Skin of body (tissue), 2 donors: ENCODE data around the gene MPPED1. TPM values are rescaled to one million over a fixed set of nuclear protein-coding genes. Genes with fewer than 3 reads are reported as not detected.

Experiments used
- DNase-seq: peaks from one replicate; lab custom pipeline; 2025; lab: John Stamatoyannopoulos, UW
- total RNA-seq: library from RNA; depleted of rRNA; stranded (reverse); fragments of >200 nt; gene quantifications from one replicate; pipeline ENCODE4 v1.2.3, GENCODE V29; 2014

Gene MPPED1
- total RNA-seq, 1 donor from 2014 or later: 5.3 TPM

DNA sequence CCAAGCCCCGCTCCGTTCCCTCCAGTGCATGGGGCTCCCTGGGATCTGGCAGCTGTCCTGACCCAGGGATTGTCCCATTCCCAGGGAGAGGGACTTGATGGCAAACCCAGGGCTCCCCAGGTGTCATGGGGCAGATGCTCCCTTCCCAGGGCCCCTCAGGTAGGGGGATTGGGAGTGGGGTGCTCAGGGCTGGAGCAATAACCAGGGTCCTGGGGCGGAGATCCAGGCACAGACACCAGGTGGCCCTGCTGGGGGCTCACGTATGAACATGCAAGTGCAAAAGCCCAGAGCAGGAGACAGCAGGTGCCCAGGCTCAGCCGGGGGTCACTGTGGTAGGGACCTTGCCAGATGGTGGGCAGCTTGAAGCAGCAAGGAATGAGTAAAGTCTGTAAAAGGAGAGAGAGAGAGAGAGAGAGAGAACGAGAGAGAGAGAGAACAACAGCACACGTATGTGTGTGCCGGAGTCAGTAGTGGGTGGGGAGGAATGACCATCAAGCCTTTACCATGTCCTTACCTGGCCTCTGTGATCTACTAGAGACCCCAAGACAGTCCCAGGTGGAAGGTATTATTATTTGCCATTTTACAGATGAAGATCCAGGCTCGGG, 19.3 kb upstream of the MPPED1 start:
- no peak for DNase-seq

DNA sequence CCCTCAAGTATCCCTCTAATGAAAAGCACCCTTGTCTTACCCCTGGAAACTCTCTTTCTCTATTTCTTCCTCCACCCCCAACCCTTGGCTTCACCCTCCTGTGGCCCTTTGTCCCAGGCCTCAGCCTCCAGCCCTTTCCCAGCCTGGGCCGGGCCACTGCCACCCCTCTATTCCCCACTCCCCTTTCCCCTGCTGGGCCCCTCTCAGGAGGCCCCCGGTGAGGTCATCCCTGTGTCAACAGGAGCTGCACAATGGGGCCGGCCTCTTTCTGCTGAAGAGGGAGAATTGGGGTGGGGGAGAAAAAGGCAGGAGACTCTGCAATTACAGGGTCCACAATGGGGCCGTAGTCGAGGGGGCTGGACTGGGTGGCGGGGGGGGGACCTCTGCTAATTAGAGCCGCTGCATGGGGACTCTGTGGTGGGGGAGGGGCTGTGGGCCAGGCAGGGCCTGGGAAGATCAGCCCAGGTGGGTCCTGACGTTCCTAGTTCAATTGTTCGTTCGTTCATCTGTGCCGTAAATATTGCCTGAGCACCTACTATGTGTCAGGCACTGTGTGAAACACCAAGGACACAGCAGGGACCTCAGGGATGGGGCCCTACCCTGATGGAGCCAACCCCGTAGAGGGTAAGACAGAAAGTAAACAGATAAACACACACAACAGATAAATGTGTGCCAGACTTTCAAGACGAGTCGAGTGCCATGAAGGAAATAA, 18.5 kb upstream of the MPPED1 start:
- DNase-seq: no peak

DNA sequence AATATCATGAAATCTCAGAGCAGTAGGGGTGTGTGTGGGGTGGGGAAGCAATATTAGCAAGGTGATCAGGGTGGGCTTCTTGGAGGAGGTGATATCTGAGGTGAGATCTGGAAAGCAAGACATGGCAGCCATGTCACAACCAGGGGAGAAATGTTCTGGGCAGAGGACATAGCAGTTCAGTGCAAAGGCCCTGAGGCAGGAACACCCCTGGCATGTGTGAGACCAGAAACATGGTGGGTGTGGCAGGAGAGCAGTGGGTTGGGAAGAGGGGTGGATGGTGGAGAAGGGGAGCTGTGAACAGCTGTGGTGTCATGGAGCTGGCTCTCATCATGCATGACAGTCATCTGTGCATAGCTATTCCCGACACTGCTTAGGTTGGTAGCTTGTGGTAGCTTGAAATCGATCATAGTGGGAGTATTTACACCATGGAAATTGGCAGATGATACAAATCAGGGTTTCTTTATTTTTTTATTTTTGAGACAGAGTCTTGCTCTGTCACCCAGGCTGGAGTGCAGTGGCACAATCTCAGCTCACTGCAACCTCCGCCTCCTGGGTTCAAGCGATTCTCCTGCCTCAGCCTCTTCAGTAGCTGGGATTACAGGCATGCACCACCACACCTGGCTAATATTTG, 17.9 kb upstream of the MPPED1 start:
- no peak for DNase-seq

DNA sequence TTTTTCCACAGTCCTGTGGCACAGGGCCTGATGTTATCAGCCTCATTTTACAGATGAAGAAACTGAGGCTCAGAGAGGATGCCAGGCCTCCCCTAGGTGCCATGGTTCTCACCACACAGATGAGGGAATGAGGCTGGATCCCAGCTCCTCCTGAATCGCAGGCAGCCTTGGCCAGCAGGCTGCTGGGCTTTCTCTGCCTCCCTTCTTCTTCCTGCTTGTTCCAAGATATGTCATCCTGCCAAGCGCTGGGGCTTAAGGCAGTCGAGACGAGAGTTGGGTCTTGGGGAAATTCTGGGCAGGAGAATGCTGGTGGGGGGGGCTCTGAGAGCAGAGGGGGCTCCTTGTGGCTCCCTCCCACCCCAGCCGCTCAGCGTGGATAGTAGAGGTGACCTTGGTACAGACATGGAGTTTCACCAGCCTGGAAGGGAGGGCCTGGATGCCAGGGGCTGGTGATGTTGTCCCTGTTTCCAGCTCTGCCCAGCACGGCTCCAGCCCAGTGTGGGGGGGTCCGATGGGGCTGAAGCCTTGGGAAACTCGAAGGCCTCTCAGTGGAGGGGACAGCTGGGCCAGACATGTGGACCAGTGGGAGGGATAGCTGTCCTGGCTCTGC, 16.6 kb upstream of the MPPED1 start:
- DNase-seq: no peak

DNA sequence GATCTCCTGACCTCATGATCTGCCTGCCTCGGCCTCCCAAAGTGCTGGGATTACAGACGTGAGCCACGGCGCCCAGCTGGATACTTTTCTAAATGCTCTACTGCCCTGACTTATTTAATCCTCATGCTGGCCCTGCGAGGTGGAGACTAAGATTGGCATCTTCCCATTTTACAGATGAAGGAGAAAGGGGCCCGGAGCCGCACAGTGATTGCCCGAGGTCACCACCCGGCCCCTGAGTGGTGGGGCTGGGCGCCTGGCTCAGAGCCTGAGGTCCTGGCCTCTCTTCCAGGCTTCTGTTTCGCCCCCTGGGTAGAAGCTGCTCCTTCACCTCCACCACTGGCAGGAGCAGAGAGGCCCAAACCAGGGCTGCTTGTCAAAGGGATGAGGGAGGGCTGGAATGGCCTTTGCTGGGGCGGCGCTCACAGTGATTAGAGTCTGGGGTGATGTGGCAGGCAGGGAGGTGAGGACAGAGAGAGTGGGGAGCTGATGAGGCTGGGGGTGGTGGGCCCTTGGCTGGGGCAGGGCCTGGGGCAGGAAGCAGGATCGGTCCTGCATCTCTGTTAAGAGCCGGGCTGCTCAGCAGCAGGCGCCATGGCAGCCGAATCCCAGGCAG, 15.4 kb upstream of the MPPED1 start:
- DNase-seq: no peak

DNA sequence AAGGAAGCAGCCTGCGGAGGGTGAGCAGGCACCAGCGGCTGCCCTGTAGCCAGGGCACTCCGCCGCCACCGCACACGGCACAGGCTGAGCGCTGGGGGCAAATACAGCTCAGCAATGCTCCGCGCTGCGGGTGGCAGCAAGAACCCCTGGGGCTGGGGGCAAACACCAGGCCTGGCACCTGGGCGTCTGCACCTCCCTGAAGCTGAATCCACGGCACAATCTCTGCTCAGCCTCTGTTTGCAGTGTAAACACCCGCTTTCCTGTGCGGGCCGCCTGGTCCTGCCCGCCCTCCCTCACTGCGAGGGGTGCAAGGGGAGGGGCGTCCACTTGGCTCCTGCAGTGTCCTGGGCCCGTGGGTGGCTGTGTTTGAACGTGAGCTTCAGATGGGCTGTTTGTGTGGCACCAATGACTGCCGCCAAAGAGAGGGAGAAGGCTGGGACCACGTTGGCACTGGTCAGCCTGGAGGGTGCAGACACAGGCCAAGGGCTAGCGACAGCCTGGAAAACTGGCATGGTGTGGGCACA, 14.8 kb upstream of the MPPED1 start:
- no peak for DNase-seq

DNA sequence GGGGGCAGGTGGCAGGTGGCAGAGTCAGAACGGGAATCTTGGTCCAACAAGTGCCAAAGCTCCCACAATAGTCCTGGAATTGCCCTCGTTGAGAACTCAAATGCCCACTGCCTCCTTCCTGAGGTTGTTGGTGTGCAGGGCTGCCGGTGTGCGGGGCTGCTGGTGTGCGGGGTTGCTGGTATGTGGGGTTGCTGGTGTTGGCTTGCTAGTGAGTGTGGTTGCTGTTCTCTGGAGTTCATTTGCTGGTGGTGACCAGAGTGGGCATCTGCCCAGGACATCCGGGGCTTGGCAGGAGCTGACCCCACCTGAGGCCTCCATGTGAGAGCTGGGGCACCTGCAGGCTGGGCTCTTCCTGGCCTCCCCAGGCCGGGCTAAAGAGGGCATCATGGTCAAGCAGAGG, 14.0 kb upstream of the MPPED1 start:
- no peak for DNase-seq

DNA sequence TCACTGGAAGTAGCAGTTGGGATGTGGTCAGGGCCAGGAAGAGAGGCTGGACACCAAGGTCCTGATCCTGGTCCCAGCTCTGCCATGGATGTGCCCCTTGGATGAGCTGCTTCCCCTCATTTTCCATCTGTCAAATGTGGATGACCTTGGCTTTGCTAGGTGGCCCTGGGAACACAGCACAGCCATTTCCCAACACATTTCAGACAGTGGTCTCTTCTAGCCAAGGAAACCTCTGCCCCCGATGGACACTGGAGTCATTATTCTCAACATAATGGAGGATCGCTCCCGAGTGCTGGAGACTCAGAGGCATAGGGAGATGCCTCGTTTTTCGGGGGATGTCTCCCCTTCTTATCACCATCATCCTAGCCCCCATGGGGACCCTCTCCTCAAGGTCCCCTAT, 13.6 kb upstream of the MPPED1 start:
- no peak for DNase-seq

DNA sequence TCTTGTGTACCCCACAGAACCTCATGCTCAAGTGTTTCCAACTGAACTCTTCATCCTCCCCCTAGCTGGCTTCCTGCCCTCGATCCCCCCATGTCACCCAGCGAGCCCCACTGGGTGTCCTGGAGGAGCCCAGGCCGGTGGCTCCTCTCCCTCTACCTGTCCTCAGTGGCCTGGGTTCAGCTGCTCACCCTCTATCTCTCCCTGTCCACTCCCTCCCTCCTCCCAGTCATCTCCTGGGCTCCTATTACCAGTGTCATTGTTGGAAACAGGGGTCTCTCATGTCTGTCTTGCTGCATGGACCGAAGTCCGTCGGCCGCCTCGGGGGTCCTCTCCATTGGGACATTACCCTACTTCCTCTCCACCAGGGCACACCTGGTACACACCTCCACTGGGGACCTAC, 12.9 kb upstream of the MPPED1 start:
- DNase-seq: no peak

DNA sequence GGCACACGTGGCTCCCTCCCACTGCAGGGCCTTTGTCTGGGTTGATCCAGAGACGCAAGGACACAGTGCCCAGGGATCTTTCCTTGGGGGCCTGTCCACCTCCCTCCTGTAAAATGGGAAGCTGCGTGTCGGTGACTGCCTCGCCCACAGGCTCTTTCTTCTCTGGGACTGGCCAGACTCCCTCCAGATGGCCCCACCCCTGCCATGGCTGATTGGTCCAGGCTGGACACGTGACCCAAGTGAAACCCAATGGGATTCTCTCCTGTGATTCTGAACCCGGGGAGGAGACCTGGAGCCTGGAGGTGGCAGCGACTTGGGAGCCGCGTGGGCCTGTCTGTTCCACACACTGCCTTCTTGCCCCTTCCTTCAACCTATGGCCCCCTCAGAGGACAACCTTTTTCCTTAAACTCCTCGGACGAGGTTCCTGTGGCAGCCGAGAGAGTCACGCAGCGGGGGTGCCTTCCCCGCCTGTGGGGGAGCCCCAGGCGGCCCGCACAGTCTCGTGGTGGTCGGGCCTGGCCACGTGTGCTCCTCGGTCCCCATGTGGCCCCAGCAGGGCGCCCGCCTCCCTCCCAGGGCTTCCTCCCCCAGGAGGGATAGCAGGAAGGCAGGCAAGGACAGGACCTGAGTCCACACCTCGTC, 12.4 kb upstream of the MPPED1 start:
- DNase-seq: no peak

DNA sequence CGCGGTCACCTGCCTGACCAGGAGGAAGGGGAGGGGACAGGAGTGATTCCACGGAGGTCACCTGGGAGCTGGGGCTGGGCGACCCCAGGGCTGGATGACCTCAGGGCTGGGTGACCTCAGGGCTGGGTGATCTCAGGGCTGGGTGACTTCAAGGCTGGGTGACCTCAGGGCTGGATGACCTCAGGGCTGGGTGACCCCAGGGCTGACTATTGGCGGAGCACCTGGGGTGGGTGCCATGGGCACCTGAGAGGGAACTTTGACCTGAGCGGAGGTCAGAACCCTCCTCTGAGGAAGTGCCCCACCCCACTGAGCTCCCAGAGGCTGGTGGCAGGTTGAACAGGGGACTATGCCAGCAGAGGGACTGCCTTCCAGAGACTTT, 11.8 kb upstream of the MPPED1 start:
- DNase-seq: no peak

DNA sequence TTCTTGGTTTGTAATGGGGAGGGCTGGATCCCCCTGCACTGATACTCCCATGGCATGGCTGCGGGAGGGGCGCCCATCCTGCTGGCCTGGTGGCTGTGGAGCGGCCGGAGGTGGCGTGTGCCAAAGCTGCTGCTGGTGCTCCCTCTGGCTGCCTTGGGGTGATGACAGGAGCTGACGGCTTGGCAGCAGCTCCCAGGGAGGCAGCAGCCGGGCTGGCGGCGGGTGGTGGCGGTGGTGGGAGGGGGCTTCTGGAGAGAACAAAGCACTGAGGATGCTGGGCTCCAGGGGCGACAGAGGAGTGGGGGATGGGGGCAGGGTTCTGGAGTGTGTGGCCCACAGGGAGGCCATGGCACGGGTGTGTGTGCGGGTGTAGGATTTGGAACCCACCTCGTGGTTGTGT, 11.4 kb upstream of the MPPED1 start:
- no peak for DNase-seq

DNA sequence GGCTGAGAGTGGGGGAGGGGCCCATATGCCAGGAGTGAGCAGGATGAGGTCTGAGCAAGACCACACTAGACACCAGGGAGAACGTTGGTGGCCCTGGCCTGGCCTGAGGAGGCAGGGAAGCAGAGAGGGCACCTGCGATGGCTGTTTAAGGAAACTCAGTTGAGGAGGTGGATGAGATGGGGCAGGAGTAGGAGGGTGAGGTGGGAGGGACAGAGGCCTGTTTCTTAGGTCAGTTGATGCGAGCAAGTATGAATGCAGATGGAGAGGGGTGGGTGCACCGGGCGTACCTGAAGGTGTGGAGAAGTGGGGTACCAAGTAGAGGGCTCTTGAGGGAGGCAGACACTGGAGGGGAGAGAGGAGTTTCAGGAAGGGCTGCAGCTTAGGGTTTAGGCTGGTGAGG, 10.6 kb upstream of the MPPED1 start:
- no peak for DNase-seq

DNA sequence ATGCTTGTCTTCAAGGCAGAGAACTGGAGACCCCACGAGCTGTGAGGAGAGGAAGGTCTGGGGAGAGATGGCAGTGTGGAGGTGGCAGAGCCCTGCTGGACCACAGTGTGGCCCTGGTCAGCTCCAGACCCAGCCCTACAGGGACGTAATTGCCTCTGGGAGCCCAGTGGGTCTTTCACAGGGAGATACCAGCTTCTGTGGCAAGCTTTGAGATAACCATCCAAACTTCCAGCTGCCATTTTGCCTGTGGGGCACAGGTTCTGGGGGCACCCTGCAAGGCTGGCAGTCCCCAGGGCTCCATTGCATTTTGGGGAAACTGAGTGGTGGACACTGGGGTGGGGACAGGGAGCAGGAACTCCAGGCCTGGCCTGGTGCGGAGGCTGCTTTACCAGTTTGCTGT, 10.2 kb upstream of the MPPED1 start:
- no peak for DNase-seq

DNA sequence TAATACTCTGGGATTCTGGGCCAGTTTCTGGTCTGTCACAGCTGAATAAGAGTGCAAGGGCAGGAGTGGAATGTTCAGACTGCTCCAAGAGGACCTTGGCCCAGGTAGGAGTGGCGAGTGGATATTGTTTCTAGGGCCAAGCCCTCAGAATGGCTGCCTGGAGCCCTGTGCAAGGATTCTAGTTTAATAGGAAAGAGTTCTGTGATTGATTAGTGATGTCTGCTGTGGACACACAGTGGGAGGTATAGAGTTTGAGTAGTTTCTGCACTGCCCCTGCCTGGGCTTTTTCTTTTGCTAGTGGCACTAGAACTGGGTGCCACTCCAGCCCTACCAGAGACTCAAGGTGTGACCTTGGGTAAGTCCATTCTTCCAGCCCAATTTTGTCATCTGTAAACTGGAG, 9.7 kb upstream of the MPPED1 start:
- DNase-seq: no peak

DNA sequence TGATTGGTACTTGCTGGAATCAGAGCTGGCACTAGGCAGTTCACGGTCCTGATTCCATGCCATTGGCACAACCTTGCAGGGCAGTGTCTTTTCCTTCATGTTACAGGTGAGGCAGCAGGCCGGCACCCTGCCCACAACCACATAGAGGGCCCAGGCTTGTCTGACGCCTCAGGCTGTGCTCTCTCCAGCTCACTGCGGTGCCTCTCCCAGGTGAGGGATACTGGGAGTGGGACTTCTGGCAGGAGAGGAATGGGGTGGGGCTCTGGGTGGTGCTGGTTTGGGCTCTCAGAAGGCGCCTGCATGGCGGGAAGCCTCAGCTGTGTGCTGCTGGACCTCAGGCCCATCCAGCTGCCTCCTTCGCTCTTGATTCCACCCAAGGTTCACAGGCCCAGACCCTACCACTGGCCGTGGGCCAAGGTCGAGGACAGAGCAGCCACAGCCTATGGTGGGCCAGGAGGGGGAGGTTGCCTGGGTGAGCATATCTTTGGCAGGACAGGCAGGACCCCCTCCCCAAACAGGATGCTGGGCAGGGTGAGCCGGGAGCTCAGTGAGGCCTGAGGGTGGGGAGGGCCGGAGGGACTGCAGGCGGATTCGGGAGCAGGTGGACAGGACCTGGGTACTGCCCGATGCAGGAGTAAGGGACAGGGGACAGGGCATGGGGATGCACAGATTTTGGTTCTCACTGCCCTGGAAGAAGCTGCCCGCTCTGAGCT, 7.0 kb upstream of the MPPED1 start:
- DNase-seq: no peak

DNA sequence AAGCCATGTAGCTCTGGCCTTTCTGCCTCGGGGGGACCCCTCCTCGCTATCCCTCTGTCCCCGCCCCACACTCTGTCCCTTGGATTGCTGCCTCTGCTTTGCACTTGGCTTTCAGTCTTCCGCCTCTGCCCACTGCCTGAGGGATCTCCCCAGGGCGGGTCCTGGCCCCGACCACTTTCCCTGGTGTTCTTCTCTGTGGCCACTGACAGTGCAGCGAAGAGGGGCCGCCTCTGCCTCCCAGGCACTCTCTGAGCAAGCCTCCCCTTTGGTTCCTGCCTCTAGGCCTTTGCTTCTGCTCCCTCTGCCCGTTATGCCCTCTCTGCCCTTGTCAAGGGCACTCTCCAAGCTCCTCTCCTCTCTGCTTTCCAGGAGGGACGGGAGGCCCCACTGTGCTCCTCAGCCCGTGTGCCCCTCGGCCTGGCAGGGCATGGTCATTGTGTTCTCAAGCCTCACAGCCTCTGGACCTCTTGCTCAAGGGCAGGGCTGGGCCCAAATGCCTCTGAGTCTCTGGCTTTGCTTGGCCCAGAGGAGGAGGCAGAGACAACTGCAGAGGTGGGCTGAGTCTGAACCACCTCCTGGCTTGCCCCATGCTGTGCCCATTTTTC, 5.5 kb upstream of the MPPED1 start:
- no peak for DNase-seq

DNA sequence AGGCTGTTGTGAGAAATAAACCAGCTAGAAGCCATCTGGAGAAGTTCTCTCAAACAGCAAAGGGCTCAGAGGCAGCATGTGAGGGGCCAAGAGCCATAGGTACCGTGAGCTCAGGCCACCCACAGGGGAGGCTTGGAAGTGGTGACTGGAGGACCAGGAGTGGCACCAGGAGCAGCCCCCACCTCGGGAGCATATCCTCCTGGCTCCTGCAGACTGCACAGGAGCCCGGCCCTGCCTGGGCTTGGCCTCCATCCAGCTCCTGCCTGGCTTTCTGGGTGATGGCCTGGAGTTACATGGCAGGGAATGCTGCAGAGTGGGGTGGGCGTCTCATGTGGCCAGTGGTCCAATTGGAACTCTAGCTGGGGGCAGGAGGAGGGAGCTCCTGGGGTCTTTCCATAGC, 4.2 kb upstream of the MPPED1 start:
- DNase-seq: no peak

DNA sequence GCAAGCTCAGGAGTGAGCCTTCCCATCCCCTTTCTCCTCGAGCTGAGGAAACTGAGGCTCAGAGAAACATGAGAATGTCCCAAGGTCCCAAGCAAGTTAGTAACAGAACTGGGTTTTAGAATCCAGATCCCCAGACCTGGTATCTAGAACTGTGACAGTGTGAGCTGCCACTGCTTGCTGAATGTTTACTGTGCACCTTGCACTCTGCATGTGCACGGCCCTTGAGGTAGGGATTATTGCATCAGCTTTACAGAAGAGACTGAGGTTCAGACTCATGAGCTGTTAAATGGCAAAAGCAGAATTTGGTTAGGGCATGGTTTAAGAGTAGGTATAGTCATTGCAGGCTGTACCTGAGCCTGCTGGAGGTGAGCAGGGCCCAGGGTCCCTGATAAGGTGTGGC, 3.8 kb upstream of the MPPED1 start:
- DNase-seq: no peak

DNA sequence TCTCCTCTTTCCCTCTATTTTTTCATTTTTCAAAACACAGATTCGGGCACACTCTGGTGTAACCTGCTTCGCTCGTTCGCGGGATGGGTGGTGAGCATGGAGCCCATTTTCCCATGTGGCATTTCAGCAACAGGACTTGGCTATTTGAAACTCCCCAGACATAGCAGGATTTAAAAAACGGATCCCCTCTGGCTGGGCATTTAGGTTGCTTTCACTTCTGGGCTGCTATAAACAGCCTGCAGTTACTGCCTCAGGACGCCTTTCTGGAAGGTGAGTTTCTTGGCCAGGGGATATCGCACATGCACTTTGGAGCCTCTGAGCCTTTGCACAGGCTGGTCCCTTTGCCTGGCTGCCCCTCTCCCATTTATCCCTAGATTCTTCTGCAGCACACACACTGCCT, 2.8 kb upstream of the MPPED1 start:
- no peak for DNase-seq

DNA sequence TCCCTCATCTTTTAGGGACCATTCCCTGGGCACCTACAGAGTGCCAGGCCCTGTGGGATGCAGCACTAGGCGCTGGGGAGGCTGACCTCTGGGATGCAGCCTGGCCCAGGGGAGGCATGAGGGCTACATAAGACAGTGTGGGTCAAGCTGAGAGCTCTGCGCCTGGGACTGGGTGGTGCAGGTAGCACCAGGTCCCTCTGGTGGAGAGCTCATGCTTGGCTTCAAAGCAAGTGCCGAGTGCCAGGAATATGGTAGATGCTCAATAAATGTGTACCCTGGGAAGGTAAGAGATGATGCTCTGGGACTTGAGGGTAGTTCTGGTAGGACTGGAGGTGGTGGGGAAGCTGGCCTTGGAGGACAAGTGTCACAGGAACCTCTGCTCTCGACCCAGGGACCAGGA, 2.0 kb upstream of the MPPED1 start:
- DNase-seq: no peak
